GM12891 (cell line): ENCODE measurements around the gene CMTM7.

Source experiments
- DNase-seq: peaks from one replicate; pipeline ENCODE4 v3.0.0; 2011; ENCODE audit warnings: low spot score; ENCODE audit not compliant: insufficient read length
- FAIRE-seq: peaks from 2 replicates; lab custom pipeline; 2011; peaks lifted over from hg19 to GRCh38; lab: Jason Lieb, UNC
- PAX5 ChIP-seq: IDR thresholded peaks from 2 replicates; pipeline ENCODE4 v1.6.1; 2011; ENCODE audit warnings: low read length, moderate library complexity, mild to moderate bottlenecking; ENCODE audit not compliant: insufficient read depth, severe bottlenecking
- POLR2A ChIP-seq: IDR thresholded peaks from 2 replicates; pipeline ENCODE4 v1.6.1; 2011; ENCODE audit warnings: low read depth, low read length, control low read depth
- POLR2AphosphoS5 ChIP-seq: IDR thresholded peaks from 2 replicates; pipeline ENCODE4 v1.6.1; 2011; ENCODE audit warnings: low read depth, low read length, control low read depth
- POU2F2 ChIP-seq: IDR thresholded peaks from 2 replicates; pipeline ENCODE4 v1.6.1; 2011; ENCODE audit warnings: low read depth, mild to moderate bottlenecking, control low read depth, low read length, moderate library complexity
- SPI1 ChIP-seq: IDR thresholded peaks from 2 replicates; pipeline ENCODE4 v1.6.1; 2011; ENCODE audit warnings: low read depth, low read length, control low read depth
- TAF1 ChIP-seq: IDR thresholded peaks from 2 replicates; pipeline ENCODE4 v1.6.1; 2011; ENCODE audit warnings: low read depth, low read length, control low read depth

The CMTM7 gene

DNA sequence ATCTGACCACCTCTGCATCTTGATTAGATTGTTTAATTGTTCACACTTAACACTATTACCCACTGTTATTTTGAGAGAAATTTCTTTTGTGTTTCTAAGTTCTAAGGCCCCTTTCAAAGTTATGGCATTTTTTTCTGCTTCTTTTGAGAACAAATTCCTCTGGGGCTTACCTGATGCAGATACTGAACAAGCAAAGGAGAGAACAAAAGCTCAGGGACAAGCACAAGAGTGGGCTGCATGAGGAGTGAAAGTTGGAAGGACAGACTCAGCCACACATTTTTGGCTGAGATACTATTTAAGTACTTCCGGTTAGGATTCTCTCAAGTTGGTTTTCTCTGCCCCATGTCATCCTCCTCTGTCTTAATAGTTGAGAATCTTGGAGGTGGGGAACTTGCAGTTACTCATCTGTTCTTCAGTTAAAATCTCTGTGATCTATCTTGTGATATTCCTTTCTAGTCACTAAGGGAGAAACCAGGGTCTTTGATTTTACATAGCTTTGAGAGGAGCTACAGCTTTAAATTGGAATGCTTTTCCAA is 56.3 kb downstream of the CMTM7 start:
- FAIRE-seq (no peak), DNase-seq (no peak)
- TF ChIP-seq SPI1 (no peak), POU2F2 (no peak), TAF1 (no peak), PAX5 (no peak), POLR2AphosphoS5 (no peak)

DNA sequence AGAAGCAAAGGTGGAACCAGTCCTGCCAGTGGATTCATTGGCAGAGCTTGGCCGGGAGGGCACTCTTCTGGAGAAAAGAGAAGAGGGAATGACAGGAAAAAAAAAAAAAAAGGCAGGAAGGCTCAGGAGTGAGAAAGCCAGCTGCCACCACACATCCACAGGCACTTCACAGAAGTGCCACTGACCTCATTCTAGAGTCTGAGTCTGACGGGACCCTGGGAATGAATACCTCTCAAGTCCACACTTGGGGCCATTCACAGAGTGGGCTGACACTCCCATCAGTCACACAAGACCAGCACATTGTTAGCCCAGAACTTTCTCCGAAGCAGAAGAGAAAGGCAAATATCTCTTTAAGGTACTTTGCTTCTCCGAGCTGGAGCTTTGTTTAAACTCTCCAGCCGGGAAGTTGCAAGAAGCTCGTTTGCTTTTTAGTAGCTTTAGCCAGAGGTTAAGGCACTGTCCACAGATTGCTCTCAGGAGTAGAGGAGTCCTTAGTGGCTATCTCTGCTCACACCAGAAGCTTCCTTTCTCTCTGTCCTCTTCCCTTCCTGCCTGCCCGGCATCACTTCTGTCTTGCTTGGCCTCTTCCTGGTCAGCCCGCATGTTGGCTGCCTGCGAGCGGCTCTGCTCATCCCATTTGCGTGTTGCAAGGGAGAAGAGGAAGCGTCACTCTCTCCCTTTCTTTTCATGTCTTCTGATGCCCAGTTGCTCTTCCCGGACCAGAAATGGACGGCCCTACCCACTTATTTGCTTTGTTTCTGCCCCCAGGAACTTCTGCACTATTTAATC is 57.2 kb downstream of the CMTM7 start:
- FAIRE-seq (no peak), DNase-seq (no peak)
- no peak for TF ChIP-seq POU2F2
- no peak for TF ChIP-seq TAF1
- no peak for TF ChIP-seq POLR2A
- no peak for TF ChIP-seq POLR2AphosphoS5

DNA sequence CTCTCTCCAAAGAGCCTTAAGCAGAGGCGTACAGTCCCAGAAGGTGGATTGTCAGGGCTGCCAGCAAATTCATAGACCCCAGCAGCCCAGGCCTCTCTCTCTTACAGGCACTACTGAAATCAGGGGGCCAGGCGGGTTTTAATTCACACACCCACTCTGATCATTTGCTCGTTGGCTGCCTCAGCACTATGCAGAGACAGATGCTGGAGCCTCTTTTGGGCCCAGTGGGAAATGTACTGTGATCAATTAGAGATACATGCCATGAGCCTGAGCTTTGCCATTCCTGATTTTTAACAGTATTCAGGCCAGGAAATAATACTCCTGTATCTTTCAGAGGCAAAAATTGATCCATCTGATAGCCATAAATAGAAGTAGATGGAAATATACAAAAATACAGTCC is 58.0 kb downstream of the CMTM7 start:
- TF ChIP-seq TAF1 (no peak), POLR2AphosphoS5 (no peak), POU2F2 (no peak), POLR2A (no peak), PAX5 (no peak), SPI1 (no peak)
- FAIRE-seq: no peak
- no peak for DNase-seq

DNA sequence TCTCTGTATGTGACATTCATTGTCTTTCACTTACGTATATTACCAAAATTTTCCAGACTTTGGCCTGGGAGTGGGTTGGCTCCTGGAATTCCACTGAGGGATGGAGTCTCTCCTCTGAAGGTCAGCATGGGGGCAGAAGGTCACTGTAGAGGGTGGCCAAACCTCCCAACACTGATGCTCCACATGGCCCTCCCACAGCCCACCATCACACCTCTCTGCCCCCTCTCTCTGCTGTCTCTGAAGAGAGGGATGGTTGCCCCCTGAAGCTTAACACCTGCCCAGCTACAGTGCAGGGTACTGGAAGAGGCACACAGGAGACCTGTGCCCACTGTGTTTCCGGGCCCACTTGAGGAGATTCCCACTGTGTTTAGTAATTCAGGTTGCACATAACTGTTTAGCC is 58.8 kb downstream of the CMTM7 start:
- FAIRE-seq (no peak), DNase-seq (no peak)
- no peak for TF ChIP-seq POU2F2
- TF ChIP-seq PAX5: no peak
- TF ChIP-seq SPI1: no peak

DNA sequence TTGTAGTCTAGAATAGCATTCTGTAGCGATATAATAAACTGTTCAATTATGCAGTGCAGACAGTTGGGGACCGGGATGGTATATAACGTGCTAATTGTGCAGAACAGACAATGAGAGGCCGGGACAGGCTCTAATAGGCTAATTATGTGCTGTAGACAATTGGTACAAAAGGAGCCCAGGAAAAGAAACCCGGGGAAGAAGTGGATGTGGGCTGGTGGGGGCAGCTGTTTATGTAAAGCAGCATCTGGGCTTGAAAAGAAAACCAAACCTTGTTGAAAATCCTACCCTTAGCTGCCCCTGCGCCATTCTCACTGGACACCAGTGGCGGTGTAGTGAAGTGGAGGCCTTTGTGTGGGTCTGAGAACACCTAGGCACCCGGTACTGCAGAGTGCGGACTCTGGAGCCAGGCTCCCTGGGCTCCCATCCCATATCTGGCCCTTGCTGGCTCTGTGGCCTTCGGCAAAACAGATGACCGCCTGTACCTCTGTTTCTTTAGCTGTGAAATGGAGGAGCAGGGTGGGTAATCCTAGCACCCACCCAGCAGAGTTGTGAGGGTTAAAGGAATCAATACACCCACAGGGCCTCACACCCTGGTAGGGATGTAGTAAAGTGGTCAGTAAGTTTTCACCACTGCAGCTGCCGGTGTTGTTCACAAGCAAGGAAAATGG is 59.5 kb downstream of the CMTM7 start:
- no peak for TF ChIP-seq TAF1
- TF ChIP-seq POU2F2: no peak
- no peak for DNase-seq
- FAIRE-seq: no peak

DNA sequence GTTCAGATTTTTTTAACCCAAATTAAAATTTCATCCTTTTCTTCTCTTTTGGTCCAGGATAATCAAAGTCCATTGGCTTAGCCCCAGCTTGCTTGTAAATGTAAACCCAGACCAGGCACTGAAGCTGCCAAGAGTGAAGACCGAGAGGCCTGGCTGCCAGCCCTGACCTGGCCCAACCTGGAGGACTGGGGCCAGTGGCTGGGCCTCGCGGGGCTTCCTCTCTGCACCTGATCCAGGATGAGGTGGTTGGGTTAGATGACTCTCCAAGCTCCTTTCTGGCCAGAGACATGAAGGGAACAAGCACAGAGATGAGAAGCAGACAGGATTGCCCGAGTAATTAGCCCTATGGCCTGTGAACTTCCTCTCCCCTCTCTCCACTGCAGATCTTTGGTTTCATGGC is 60.4 kb downstream of the CMTM7 start:
- TF ChIP-seq POLR2A (no peak), POU2F2 (no peak), POLR2AphosphoS5 (no peak), TAF1 (no peak), PAX5 (no peak)
- DNase-seq: no peak
- FAIRE-seq: no peak

DNA sequence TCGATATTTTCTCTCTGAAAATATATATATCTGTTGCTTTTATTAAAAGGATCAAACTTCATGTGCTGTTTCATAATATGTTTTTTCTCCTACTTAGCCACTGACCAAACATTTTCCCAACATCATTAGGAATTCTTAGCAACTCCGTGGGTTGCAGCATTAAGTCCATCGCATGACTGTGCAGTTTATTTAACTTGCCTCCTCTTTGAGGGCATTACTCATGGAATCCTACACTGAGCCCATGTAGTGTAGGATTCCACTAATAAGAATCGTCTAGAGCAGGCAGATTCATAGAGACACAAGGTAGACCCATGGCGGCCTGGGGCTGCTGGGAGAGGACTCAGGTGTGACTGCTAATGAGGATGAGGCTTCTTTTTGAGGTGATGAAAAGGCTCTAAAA is 61.7 kb downstream of the CMTM7 start:
- FAIRE-seq: no peak
- DNase-seq: no peak
- no peak for TF ChIP-seq TAF1

DNA sequence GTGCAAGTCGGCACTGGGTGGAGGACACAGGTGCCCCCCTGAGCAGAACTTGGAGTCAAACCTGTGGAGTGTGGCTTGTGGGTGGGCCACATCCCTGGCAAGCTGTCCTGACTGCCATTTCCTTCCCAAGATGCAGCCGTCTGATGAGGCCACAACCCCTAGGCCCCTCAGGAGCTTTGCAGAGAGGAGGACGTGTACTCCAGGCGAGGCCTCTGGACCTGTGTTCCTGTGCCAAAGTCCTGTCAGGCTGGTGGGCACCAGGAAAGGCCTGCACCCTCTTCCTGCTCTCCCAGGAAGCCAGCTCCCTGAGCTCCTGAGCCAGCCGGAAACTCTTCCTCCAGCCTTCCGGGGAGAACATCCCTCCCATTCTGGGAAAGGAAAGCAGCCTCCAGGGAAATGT is 62.5 kb downstream of the CMTM7 start:
- TF ChIP-seq PAX5 (no peak), SPI1 (no peak), POU2F2 (no peak), TAF1 (no peak), POLR2AphosphoS5 (no peak), POLR2A (no peak)
- FAIRE-seq (no peak), DNase-seq (no peak)

DNA sequence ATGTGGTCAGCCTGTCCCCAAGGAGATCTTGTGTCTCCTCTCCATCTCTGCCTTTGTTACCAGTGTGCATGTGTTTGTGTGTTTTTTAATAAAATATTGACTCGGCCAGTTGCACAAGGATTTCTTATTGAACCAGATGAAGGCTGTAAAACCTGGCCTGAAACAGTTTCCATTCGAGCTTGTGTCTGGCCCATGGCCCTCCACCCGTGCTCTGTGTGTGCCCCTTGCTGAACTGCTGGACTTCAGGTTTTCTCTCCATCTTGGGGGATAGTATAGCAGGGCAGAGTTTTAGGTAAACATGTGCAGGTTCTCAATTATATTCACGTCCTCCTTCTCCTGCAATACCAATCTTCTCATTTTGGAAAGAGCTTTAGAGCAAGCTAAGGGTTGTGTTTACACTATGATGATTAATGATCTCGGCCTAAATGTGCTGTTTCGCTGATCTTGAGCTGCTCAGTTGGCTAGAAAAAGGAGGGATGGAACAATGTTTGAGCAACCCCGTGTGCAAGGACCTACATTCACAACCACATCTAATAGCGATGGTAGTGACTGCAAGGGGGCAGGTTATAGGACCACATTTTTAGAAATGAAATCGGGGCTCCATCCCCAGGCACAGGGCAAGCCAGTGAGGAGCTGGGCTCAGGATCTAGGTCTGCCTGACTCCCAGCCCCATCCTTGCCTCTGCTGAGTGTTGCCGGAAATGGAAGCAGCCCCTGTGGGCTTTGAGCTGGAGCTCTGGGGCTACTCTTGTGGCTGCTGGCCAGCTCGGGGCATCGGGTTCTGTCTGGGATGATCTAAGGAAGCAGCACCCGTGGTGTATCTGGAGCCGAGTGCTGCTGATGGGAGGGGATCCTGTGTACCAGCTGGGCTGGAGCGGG is 63.3 kb downstream of the CMTM7 start:
- no peak for DNase-seq
- no peak for TF ChIP-seq SPI1
- no peak for TF ChIP-seq POLR2A
- TF ChIP-seq PAX5: no peak
- TF ChIP-seq POU2F2: no peak
- no peak for TF ChIP-seq TAF1
- TF ChIP-seq POLR2AphosphoS5: no peak
- no peak for FAIRE-seq
